NCI-H748 (cell line): Measurements from ENCODE around the gene AARS2.
"Not testable (repeated sequence)": the region's sequence is repeated elsewhere in the genome, so short reads cannot be mapped to it uniquely, and the experiment has no call there.

ENCODE experiments used
- DNase-seq: peaks from one replicate; lab custom pipeline; 2025; ENCODE audit not compliant: unreplicated experiment; lab: John Stamatoyannopoulos, UW

The AARS2 gene

DNA sequence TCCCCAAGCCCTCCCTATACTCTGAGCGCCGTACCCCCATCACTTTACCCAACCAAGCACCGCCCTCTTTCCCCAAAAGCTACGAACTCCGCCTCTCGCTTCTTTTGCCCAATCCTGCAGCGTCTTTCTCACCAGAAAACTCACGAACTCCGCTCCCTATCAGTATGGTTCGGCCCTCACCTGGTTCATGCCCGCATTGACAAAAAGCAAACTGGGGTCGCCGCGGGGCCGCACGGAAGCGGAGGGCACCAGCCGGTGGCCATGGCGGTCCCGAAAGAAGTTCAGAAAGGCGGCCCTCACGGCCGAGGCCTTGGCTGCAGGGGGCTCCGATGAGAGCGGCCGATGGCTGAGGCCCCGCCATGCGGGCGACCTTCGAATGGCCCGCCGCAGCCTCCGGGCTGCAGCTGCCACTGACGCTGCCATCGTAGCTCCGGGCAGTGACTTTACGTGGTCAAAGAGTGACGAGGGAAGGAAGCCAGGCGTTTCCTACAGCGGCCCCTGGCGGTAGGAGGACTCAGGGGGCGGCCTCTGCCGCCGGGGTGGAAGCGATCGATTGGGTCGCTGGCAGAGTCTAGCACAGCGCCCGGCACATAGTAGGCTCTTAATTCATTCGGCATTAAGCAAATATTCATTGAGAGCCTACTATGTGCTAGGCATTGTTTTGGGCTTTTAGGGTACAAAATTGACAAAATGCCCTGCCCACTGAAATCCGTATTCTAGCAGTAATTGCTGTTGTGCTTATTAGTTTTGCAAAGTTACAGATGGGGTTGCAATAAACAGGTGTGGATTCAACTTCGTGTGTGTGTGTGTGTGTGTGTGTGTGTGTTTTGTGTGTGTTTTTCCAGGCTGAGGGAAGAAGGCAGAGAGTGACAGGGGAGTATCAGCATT, at the start of gene AARS2:
Gene AARS2 (minus strand): TSS at position 447 of the 888 bp plus-strand sequence. CDS start 24 bp downstream, at position 423.
- DNase-seq, result peak; percentile 94

- no peak for DNase-seq
These were observed 48.8 kb upstream of the AARS2 start for GRCh38 chr6:44361947-44362346.

DNA sequence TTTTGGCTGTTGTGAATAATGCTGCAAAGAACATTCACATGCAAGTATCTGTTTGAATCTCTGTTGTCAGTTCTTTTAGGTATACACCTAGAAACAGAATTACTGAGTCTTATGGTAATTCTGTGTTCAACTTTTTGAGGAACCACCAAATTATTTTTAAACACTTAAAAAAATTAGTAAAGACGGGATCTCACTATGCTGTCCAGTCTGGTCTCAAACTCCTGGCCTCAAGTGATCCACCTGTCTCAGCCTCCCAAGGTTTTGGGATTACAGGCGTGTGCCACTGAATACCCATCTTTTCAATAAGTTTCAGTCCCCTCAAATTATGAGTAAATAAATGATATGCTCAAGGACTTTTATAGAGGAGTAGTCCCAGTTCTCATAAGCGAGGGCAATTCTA, 46.8 kb upstream of the AARS2 start:
- no peak for DNase-seq

- no peak for DNase-seq
These were observed 43.3 kb upstream of the AARS2 start for GRCh38 chr6:44356487-44356886.

GRCh38 chr6:44355640-44356039, 42.5 kb upstream of the AARS2 start:
- no peak for DNase-seq

DNA sequence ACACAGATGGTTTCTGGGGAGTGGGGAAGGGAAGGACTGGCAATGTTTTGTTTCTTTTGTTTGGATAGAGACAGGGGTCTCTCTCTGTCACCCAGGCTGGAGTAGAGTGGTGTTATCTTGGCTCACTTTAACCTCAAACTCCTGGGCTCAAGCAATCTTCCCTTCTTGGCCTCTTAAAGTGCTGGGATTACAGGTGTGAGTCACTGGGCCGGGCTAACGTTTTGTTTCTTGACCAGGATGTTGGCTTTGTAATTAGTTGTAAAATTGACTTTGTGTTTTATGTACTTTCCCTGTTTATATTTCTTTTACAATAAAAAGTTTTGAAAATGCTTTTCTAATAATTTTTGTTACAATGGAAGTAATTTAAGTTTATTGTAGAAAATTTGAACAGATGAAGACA, 40.2 kb upstream of the AARS2 start:
- DNase-seq, result no peak

GRCh38 chr6:44352259-44352658, 39.1 kb upstream of the AARS2 start:
- no peak for DNase-seq

DNA sequence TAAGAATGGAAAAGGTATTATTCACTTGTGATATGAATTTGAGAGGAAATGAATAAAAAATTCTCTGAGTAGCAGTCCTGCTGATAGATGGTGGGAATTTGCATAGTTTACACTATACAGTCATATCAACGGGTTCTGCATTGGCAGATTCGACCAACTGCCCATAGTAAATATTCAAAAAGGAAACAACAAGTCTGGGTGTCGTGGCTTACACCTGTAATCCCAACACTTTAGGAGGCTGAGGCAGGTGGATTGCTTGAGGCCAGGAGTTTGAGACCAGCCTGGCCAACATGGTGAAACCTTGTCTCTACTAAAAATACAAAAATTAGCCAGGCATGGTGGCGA, 37.5 kb upstream of the AARS2 start:
- not testable (repeated sequence) for DNase-seq

DNA sequence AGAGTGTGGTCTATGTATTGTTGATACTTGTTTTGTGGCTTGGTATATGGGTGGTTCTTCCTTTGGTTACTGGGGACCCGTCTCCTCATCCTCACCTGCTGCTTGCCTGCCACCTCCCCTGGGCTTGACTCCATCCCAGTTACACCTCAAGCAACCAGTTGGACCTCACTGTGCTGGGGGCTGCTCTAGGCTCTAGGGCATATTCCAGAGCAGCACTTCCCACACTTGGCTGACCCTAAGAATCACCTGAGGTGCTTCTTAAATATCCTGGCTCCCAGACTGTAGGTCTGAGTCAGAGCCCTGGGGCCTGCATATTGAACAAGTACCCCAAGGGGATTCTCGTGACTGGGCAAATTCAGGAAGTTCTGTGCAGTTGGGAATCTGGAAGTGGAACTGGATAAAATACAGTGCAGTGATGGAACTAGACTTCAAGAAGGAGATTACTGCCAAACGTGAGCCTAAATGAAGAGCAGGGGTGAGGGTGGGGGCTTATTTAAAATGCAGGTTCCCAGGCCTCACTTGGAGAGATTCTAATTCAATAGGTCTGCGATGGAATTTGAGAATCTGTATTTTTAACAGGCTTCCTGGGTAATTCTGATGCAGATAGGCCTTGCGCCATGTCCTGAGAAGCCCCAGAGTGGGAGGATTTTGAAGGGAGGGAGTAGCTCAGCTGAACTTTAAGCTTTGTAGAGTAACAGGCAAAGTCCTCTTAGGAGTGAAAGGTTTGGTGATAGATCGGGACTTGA, 36.9 kb upstream of the AARS2 start:
- DNase-seq, result no peak

GRCh38 chr6:44346818-44347217, 33.7 kb upstream of the AARS2 start:
- DNase-seq, result not testable (repeated sequence)

DNA sequence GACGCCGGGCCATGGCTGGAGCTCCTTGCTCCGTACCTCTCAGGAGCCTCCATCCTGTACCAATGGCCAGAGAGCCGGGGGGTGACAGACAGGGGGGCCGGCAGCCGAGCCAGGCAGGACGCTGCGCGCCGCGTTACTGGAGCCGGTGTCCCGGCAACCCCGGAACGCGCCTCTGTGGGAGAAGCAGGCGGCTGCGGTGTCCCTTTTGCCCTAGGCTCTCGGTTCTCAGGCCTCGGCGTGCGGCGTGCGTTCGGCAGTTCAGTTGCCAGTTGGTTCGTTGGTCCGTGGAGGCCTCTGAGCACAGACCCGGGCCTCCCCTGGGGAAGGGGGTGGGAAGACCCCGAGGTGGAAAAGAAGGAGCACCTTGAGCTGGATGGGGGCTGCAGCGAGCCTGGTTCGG, 29.3 kb upstream of the AARS2 start, which contains the start of gene SPATS1:
Gene SPATS1 (plus strand): TSS at position 162 of the 400 bp plus-strand sequence. CDS start 446 bp downstream, outside the sequence.
- DNase-seq, result no peak

- DNase-seq, result peak; percentile 48
These were observed 28.9 kb upstream of the AARS2 start for GRCh38 chr6:44342052-44342451.

- DNase-seq, result no peak
These were observed 28.1 kb upstream of the AARS2 start for GRCh38 chr6:44341095-44341890.

GRCh38 chr6:44339763-44340625, 26.8 kb upstream of the AARS2 start:
- DNase-seq, result no peak

- DNase-seq, result no peak
These were observed 26.2 kb upstream of the AARS2 start for GRCh38 chr6:44339301-44339700.

DNA sequence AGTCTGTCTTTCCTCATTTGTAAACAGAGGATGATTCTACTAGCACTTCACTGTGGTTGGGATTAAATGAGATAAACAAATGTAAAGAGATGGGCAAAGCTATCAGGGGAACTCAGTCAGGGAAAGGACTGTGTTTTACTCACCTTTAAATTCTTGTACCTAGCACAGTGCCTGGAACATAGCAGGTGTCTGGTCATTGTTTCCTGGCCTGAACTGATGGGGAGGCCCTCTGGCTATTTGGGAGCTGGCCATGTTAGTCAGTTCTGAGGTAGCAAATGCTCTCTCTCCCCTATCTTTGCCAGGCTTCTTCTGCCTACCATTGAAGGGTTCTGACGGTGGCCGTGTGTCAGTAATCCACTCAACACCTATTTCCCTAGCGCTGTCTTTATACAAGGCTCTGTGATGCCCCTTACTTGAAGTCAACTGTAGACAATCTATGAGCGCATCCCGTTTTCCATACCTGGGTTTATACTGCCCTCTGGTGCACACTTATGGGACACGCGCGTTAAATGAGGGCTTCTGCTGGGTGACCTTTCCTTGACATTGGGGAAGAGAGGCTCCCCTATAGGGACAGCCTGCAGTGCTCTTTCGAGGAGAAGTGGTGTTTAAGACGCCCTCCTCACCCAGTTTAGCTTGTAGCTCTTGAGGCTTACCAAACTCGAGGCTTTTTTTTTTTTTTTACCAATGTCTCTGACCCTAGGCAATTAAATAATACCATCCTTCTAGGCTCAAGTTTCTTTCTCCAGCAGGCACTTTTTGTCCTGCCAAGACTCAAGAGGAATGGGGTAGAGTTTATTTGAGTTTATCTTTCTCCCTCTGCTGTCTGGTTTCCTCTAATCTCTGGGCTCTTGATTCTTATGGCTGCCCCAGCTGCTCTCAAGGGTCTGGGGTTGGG, 25.3 kb upstream of the AARS2 start:
- DNase-seq, result peak; percentile 73

- no peak for DNase-seq
These were observed 22.5 kb upstream of the AARS2 start for GRCh38 chr6:44335631-44336030.

DNA sequence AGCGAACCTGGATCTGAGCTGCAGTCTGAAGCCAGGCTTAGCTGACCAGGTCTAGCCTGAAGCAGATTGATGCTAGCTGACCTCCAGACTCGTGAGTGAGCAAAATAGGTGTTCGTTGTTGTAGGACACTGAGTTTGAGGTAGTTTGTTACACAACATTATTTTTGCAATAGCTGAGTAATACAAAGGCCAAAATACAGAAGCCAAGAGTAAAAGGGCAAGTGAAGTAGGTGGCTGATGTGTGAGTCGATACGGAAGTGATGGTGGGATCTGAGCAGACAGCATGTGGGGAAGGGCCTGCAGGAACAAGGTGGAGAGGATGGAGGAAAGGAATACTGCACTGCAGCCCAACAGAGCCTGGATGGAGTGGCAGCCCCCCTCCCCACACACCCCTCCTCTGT, 20.8 kb upstream of the AARS2 start:
- DNase-seq, result no peak

DNA sequence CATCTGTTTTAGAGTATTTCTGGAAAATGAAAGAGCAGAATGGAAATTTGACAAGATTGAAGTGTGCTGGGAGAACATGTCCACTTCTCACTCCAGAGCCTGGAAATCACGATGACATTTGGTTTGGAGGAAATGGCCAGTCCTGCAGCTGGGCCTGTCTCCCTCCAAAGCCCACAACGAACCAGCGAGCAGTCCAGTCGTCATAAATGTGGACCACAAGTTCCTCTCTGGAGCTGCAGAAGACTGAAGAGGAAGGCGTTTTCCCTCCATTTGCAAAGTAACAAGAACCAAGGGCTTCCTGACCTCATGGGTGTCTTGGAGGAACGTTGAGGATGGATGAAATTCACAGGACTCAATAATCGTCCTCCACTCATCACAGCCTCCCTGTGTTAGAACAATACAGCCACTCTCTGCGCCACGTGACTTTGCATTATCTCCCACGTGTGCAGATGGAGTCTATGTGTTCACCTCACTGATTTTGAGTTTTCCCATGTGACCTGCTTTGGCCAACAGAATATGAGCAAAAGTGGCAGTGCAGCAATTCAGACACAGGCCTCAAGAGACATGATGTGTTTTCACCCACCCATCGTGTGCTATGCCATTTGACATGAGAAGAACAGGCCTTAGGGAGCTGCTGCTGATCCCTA, 20.2 kb upstream of the AARS2 start:
- no peak for DNase-seq
